HEK293 (cell line): ENCODE measurements around the gene LPCAT1.
"Not testable (repeated sequence)": the region's sequence is repeated elsewhere in the genome, so short reads cannot be mapped to it uniquely, and the experiment has no call there.

Experiments used
- CTCF ChIA-PET: fragments of 350-600 bp; formaldehyde crosslinking; extraction: SDS; loops from one replicate; lab custom pipeline; 2021; ENCODE audit warnings: antibody characterized with exemption; lab: Yijun Ruan, JAX
- POLR2A ChIA-PET: fragments of 300-600 bp; formaldehyde crosslinking; extraction: SDS; loops from one replicate; lab custom pipeline; 2020; ENCODE audit warnings: antibody characterized with exemption, inconsistent platforms; lab: Yijun Ruan, JAX
- H3K27ac ChIP-seq: fragments of 200-500 bp; sonication (Bioruptor generic); 2 replicates; pipeline ENCODE4 v1.5.1; 2014; ENCODE audit warnings: low read depth, low read length, control low read depth, inconsistent platforms; ENCODE audit errors: extremely low read depth
- H3K36me3 ChIP-seq, 2 experiments: fragments of 200-500 bp in 1 of 2; sonication (Bioruptor generic) in 1 of 2; 1 replicate in 1 of 2; 2 replicates in 1 of 2; pipeline ENCODE4 v1.5.1; 2014 to 2017; ENCODE audit warnings: inconsistent platforms in 2 of 2, low read length in 2 of 2; ENCODE audit not compliant: control insufficient read depth in 2 of 2, insufficient read depth in 1 of 2
- H3K4me1 ChIP-seq: fragments of 200-500 bp; sonication (Bioruptor generic); 2 replicates; pipeline ENCODE4 v1.5.1; 2014; ENCODE audit warnings: mild to moderate bottlenecking, low read length, inconsistent platforms; ENCODE audit not compliant: control insufficient read depth, insufficient read depth
- H3K4me3 ChIP-seq: 2 replicates; pipeline ENCODE4 v1.5.1; 2011; ENCODE audit warnings: low read depth, mild to moderate bottlenecking, control low read depth, low read length, moderate library complexity
- H3K9me3 ChIP-seq: fragments of 200-500 bp; sonication (Bioruptor generic); 2 replicates; pipeline ENCODE4 v1.5.1; 2014; ENCODE audit warnings: low read depth, low read length, inconsistent platforms; ENCODE audit not compliant: control insufficient read depth, insufficient read depth
- EGR2 ChIP-seq: fragments of 450-650 bp; formaldehyde crosslinking; IDR thresholded peaks from 2 replicates; pipeline ENCODE4 v1.5.1; 2016; ENCODE audit warnings: low read depth, missing biosample characterization, missing genetic modification characterization
- GLIS2 ChIP-seq: fragments of 450-650 bp; formaldehyde crosslinking; IDR thresholded peaks from 2 replicates; pipeline ENCODE4 v1.5.1; 2016; ENCODE audit warnings: missing biosample characterization, missing genetic modification characterization
- KLF10 ChIP-seq: fragments of 450-650 bp; IDR thresholded peaks from 2 replicates; pipeline ENCODE4 v1.5.1; 2018; ENCODE audit warnings: missing biosample characterization, mild to moderate bottlenecking, missing genetic modification characterization
- KLF8 ChIP-seq: fragments of 450-650 bp; formaldehyde crosslinking; IDR thresholded peaks from 2 replicates; pipeline ENCODE4 v1.5.1; 2016; ENCODE audit warnings: missing biosample characterization, missing genetic modification characterization
- SALL2 ChIP-seq: fragments of 450-650 bp; formaldehyde crosslinking; IDR thresholded peaks from 2 replicates; pipeline ENCODE4 v1.5.0; 2017; ENCODE audit warnings: missing biosample characterization, mild to moderate bottlenecking, missing genetic modification characterization, borderline replicate concordance
- SCRT2 ChIP-seq: fragments of 450-650 bp; formaldehyde crosslinking; IDR thresholded peaks from 2 replicates; pipeline ENCODE4 v1.5.1; 2016; ENCODE audit warnings: missing biosample characterization, missing genetic modification characterization
- SP2 ChIP-seq: fragments of 450-650 bp; formaldehyde crosslinking; IDR thresholded peaks from 2 replicates; pipeline ENCODE4 v1.5.1; 2016; ENCODE audit warnings: missing biosample characterization, missing genetic modification characterization
- ZEB2 ChIP-seq: fragments of 450-650 bp; formaldehyde crosslinking; IDR thresholded peaks from 2 replicates; pipeline ENCODE4 v1.5.1; 2016; ENCODE audit warnings: missing biosample characterization, missing genetic modification characterization
- ZFHX2 ChIP-seq: fragments of 450-650 bp; formaldehyde crosslinking; conservative IDR thresholded peaks from 2 replicates; pipeline ENCODE4 v1.5.1; 2016; ENCODE audit warnings: missing biosample characterization, missing genetic modification characterization
- ZNF221 ChIP-seq: fragments of 450-650 bp; formaldehyde crosslinking; IDR thresholded peaks from 2 replicates; pipeline ENCODE4 v1.5.1; 2017; ENCODE audit warnings: missing biosample characterization, missing genetic modification characterization, borderline replicate concordance
- ZNF354C ChIP-seq: fragments of 450-650 bp; formaldehyde crosslinking; IDR thresholded peaks from 2 replicates; pipeline ENCODE4 v1.5.1; 2016; ENCODE audit warnings: missing biosample characterization, missing genetic modification characterization, low read depth, borderline replicate concordance
- ZNF366 ChIP-seq: fragments of 450-650 bp; formaldehyde crosslinking; conservative IDR thresholded peaks from 2 replicates; pipeline ENCODE4 v1.5.1; 2016; ENCODE audit warnings: missing biosample characterization, missing genetic modification characterization
- ZNF623 ChIP-seq: fragments of 450-650 bp; formaldehyde crosslinking; IDR thresholded peaks from 2 replicates; pipeline ENCODE4 v1.5.1; 2016; ENCODE audit warnings: missing biosample characterization, missing genetic modification characterization
- ZNF660 ChIP-seq: fragments of 450-650 bp; IDR thresholded peaks from 2 replicates; pipeline ENCODE4 v1.5.1; 2018; ENCODE audit warnings: missing biosample characterization, mild to moderate bottlenecking, missing genetic modification characterization
- ZNF776 ChIP-seq: fragments of 450-650 bp; formaldehyde crosslinking; IDR thresholded peaks from 2 replicates; pipeline ENCODE4 v1.5.0; 2017; ENCODE audit warnings: missing biosample characterization, missing genetic modification characterization, borderline replicate concordance
- ZNF785 ChIP-seq: fragments of 450-650 bp; formaldehyde crosslinking; IDR thresholded peaks from 2 replicates; pipeline ENCODE4 v1.5.1; 2016; ENCODE audit warnings: missing biosample characterization, missing genetic modification characterization
- ZNF830 ChIP-seq: fragments of 450-650 bp; IDR thresholded peaks from 2 replicates; pipeline ENCODE4 v1.5.0; 2018; ENCODE audit warnings: missing biosample characterization, missing genetic modification characterization, low read depth, mild to moderate bottlenecking, moderate library complexity
- TF ChIP-seq, protein P1 (sequence below): fragments of 450-650 bp; formaldehyde crosslinking; IDR thresholded peaks from 2 replicates; pipeline ENCODE4 v1.5.1; 2016; ENCODE audit warnings: missing biosample characterization, missing genetic modification characterization
- TF ChIP-seq, protein P2 (sequence below): fragments of 450-650 bp; formaldehyde crosslinking; IDR thresholded peaks from 2 replicates; pipeline ENCODE4 v1.5.1; 2016; ENCODE audit warnings: missing biosample characterization, missing genetic modification characterization

LPCAT1 gene

DNA sequence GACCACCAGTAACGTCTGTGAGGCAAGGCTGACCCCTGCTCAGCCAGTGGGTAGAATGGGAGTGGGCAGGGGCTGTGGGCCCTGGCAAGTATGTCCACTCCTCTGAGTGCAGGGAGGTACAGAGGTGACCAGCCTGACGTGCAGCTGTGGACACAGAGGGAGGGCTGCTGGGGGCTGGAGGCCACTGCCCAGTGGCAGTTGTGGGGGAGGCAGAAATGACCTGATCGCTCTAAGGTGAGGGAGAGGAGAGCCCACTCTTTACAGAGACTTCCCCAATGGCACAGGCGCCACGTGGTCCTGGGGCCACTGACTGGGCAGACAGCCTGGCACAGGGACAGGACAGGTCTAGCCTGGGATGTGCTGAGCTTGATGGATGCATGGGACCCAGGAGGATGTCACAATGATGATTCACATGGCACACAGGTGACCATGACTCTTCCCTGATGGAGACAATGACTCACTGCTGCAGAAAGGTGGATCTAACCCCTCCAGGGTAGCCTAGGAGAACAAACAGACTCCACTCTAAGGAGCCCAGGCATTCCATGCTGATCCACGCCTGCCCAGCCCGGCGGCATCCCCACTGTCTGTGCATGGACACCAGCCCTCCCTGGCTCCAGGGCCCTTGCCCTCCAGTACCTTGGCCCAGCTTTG is 7.7 kb downstream of the LPCAT1 start (continued):
- TF ChIP-seq, protein P1, sequence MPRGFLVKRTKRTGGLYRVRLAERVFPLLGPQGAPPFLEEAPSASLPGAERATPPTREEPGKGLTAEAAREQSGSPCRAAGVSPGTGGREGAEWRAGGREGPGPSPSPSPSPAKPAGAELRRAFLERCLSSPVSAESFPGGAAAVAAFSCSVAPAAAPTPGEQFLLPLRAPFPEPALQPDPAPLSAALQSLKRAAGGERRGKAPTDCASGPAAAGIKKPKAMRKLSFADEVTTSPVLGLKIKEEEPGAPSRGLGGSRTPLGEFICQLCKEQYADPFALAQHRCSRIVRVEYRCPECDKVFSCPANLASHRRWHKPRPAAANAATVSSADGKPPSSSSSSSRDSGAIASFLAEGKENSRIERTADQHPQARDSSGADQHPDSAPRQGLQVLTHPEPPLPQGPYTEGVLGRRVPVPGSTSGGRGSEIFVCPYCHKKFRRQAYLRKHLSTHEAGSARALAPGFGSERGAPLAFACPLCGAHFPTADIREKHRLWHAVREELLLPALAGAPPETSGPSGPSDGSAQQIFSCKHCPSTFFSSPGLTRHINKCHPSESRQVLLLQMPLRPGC (tag by site-specific recombination) = 0 out of 2 replicates have a peak, but pooled peaks have one; percentile 35
- TF ChIP-seq ZNF366 (peak; percentile 59), ZEB2 (tag by site-specific recombination) (no peak), ZNF354C (no peak), ZNF776 (no peak), SCRT2 (peak; percentile 67), GLIS2 (tag by site-specific recombination) (0 out of 2 replicates have a peak, but pooled peaks have one; percentile 7), ZNF221 (tag by site-specific recombination) (no peak), KLF8 (peak; percentile 54), KLF10 (tag by site-specific recombination) (no peak)

DNA sequence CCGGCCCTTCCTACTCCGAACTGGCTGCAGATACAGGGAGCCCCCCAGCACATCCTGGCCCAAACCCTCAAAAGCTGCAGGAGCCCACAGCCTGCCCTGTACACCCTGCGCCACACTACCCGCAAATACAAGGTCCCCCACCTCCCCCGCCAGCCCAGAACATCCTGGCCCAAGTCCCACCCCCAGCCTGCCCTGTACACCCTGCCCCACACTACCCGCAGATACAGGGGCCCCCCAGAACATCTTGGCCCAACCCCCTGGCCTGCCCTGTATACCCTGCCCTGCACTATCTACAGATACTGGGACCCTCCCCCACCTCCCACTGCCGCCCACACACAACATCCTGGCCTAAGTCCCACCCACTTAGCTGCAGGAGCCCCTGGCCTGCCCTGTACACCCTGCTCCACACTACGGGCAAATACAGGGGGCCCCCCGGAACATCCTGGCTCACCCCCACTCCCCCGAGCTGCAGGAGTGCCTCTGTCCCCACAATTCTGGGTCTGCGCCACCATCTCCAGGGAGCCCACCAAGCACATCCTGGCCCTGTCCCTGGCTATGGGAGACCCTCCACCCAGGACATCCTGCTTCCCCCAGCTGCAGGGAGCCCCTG is 8.3 kb downstream of the LPCAT1 start:
- Histone ChIP-seq H3K9me3 (no peaks in the 10 kb centered on the region), H3K27ac (0 out of 2 replicates have a peak overlapping the region, but pooled peaks have one; percentile 16), H3K4me3 (no peak overlapping the region), H3K4me1 (no peaks in the 10 kb centered on the region; the same call in 1 of the 2 replicates), H3K36me3 (peaks cover 19 to 85% of the 10 kb centered on the region in 2 experiments)
- no peak for TF ChIP-seq ZNF785 (tag by site-specific recombination)
- TF ChIP-seq EGR2 (tag by site-specific recombination) = peak; percentile 64
- TF ChIP-seq ZNF623 (tag by site-specific recombination) = no peak
- TF ChIP-seq SP2 = peak; percentile 21; the same call in 1 of the 2 replicates
- TF ChIP-seq SALL2 (tag by site-specific recombination) = no peak
- peak; percentile 78 for TF ChIP-seq ZFHX2
- TF ChIP-seq GLIS2 (tag by site-specific recombination) = peak; percentile 38; the same call in 1 of the 2 replicates
- POLR2A ChIA-PET = no interaction called here
- CTCF ChIA-PET = interaction anchor here (1.5 kb wide), 1 partner anchor 341 kb away, joined by 3 read pairs; no protein-coding TSS in a partner anchor

DNA sequence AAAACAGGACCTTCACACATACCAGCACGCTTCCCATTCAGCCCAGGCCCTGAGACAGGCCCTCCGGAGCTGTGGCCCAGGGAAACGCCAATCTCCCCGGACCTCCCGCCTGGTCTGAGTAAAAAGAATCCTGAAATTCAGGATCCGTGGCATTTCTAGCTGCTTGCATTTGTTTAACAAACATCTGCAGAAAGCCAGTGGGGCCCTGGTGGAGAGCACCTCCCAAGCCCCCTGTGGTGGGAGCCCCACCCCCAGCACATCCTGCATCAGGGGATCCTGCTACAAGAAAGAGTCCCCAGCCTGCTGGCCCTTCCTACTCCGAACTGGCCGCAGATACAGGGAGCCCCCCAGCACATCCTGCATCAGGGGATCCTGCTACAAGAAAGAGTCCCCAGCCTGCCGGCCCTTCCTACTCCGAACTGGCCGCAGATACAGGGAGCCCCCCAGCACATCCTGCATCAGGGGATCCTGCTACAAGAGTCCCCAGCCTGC is 8.9 kb downstream of the LPCAT1 start:
- H3K27ac ChIP-seq, H3K4me3 ChIP-seq, H3K4me1 ChIP-seq, H3K9me3 ChIP-seq, POLR2A ChIA-PET: not testable (repeated sequence)
- peaks cover 18 to 84% of the 10 kb centered on the region in 2 experiments for H3K36me3 ChIP-seq
- CTCF ChIA-PET = interaction anchor here (1.5 kb wide), 1 partner anchor 341 kb away, joined by 3 read pairs; no protein-coding TSS in a partner anchor

DNA sequence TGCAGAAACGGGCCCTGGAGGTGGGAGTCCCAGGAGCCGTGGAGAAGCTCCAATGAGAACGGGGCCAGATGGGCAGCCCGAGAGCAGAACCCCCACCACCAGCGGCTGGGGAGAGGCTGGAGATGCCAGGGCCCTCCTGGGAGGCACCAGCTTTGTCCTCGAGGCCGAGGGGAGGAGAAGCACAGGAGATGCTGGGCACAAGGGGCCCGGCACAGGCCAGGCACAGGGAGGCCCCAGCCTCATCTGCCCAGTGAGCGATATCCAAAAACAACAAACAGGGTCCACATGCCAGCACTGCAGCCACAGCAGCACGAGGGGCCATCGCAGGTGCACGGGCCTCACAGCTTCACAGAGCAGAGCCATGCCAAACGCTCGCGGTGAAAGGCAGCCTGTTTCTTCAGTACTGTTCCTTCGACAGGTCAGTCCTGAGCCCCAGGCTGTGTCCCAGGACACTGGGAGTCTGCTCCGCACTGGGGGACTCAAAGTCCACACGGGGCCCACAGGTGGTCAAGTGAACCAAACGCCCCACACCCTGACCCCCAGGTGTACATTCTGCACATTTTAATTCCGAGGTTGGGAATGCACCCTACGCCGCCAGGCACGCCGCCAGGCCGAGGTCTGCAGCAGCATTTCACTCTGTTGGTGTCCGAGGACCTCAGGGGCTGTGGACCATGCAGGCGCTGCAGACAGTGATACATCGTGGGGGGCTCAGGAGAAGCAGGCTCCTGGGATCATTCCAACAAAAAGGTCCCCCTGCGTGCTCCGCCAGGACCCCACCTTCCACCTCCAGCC is 9.5 kb downstream of the LPCAT1 start:
- H3K36me3 ChIP-seq = peaks cover 14 to 84% of the 10 kb centered on the region in 2 experiments
- H3K27ac ChIP-seq = no peak overlapping the region
- CTCF ChIA-PET = interaction anchor here (0.6 to 0.7 kb wide), 3 partner anchors 42 to 284 kb away, joined by 3 read pairs; no protein-coding TSS in a partner anchor
- POLR2A ChIA-PET = no interaction called here
- no peak overlapping the region for H3K4me3 ChIP-seq
- no peaks in the 10 kb centered on the region for H3K9me3 ChIP-seq
- no peak for TF ChIP-seq ZNF660 (tag by site-specific recombination)
- TF ChIP-seq, protein P2, sequence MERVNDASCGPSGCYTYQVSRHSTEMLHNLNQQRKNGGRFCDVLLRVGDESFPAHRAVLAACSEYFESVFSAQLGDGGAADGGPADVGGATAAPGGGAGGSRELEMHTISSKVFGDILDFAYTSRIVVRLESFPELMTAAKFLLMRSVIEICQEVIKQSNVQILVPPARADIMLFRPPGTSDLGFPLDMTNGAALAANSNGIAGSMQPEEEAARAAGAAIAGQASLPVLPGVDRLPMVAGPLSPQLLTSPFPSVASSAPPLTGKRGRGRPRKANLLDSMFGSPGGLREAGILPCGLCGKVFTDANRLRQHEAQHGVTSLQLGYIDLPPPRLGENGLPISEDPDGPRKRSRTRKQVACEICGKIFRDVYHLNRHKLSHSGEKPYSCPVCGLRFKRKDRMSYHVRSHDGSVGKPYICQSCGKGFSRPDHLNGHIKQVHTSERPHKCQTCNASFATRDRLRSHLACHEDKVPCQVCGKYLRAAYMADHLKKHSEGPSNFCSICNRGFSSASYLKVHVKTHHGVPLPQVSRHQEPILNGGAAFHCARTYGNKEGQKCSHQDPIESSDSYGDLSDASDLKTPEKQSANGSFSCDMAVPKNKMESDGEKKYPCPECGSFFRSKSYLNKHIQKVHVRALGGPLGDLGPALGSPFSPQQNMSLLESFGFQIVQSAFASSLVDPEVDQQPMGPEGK = no peak
- TF ChIP-seq ZNF830 = no peak
- H3K4me1 ChIP-seq = no peaks in the 10 kb centered on the region; the same call in 1 of the 2 replicates
